Activated naive CD8-positive, alpha-beta T cell treated with anti-CD3 and anti-CD28 coated beads for 36 hours (primary cell): ENCODE measurements around the gene DGCR8. TPM values are rescaled to one million over a fixed set of nuclear protein-coding genes. Genes with fewer than 3 reads are reported as not detected.

Experiments
- DNase-seq: peaks from one replicate; pipeline ENCODE4 v3.0.0; 2021
- H3K27ac Mint-ChIP-seq: one replicate; pipeline ENCODE4 v1.8.0; 2022; ENCODE audit warnings: mild to moderate bottlenecking, moderate library complexity, mixed read lengths
- H3K27me3 Mint-ChIP-seq: one replicate; pipeline ENCODE4 v1.8.0; 2022; ENCODE audit warnings: mild to moderate bottlenecking, mixed read lengths
- H3K36me3 Mint-ChIP-seq: one replicate; pipeline ENCODE4 v1.8.0; 2021; ENCODE audit warnings: mild to moderate bottlenecking, mixed read lengths
- H3K4me1 Mint-ChIP-seq: one replicate; pipeline ENCODE4 v1.8.0; 2021; ENCODE audit warnings: mixed read lengths
- H3K4me3 Mint-ChIP-seq: one replicate; pipeline ENCODE4 v1.8.0; 2022; ENCODE audit warnings: mild to moderate bottlenecking, moderate library complexity, mixed read lengths
- H3K9me3 Mint-ChIP-seq: one replicate; pipeline ENCODE4 v1.8.0; 2022; ENCODE audit warnings: mixed read lengths
- total RNA-seq, 2 experiments: library from RNA; stranded (reverse); gene quantifications; one replicate each; pipeline ENCODE4 v1.2.3, GENCODE V29; 2021

DGCR8 gene
- total RNA-seq, 2 experiments from 2014 or later: 42.6 to 47.0 TPM

GRCh38 chr22:20071524-20071972, 8.5 kb upstream of the DGCR8 start:
- no peak for DNase-seq
- Mint-ChIP-seq H3K27ac (no peak overlapping the region), H3K4me3 (no peak overlapping the region), H3K9me3 (no peaks in the 10 kb centered on the region), H3K27me3 (no peaks in the 10 kb centered on the region), H3K4me1 (no peaks in the 10 kb centered on the region), H3K36me3 (no peaks in the 10 kb centered on the region)

GRCh38 chr22:20076627-20077172, 3.3 kb upstream of the DGCR8 start:
- no peaks in the 10 kb centered on the region for H3K9me3 Mint-ChIP-seq
- no peak for DNase-seq
- peaks cover 9% of the 10 kb centered on the region for H3K36me3 Mint-ChIP-seq
- H3K27ac Mint-ChIP-seq: no peak overlapping the region
- no peaks in the 10 kb centered on the region for H3K27me3 Mint-ChIP-seq
- H3K4me1 Mint-ChIP-seq: peaks cover 9% of the 10 kb centered on the region
- no peak overlapping the region for H3K4me3 Mint-ChIP-seq

GRCh38 chr22:20080445-20080775, 369 bp downstream of the DGCR8 start:
- no peaks in the 10 kb centered on the region for H3K27me3 Mint-ChIP-seq
- peak; percentile 81 for DNase-seq
- no peaks in the 10 kb centered on the region for H3K9me3 Mint-ChIP-seq
- H3K4me3 Mint-ChIP-seq: peak overlapping the region; percentile 91
- H3K36me3 Mint-ChIP-seq: peaks cover 17% of the 10 kb centered on the region
- H3K4me1 Mint-ChIP-seq: peaks cover 36% of the 10 kb centered on the region
- H3K27ac Mint-ChIP-seq: peak overlapping the region; percentile 83

GRCh38 chr22:20080776-20081654, 974 bp downstream of the DGCR8 start:
- H3K9me3 Mint-ChIP-seq: no peaks in the 10 kb centered on the region
- H3K36me3 Mint-ChIP-seq: peaks cover 18% of the 10 kb centered on the region
- peak; percentile 27 for DNase-seq
- H3K27me3 Mint-ChIP-seq: no peaks in the 10 kb centered on the region
- H3K27ac Mint-ChIP-seq: peak overlapping the region; percentile 83
- peaks cover 36% of the 10 kb centered on the region for H3K4me1 Mint-ChIP-seq
- H3K4me3 Mint-ChIP-seq: peak overlapping the region; percentile 91

- DNase-seq: no peak
- Mint-ChIP-seq H3K27ac (peak overlapping the region; percentile 52), H3K9me3 (no peaks in the 10 kb centered on the region), H3K4me1 (peaks cover 41% of the 10 kb centered on the region), H3K27me3 (no peaks in the 10 kb centered on the region), H3K36me3 (peaks cover 37% of the 10 kb centered on the region), H3K4me3 (peak overlapping the region; percentile 42)
Observed at GRCh38 chr22:20083157-20083890, 3.3 kb downstream of the DGCR8 start.

GRCh38 chr22:20083891-20084546, 4.0 kb downstream of the DGCR8 start:
- Mint-ChIP-seq H3K36me3 (peaks cover 38% of the 10 kb centered on the region), H3K9me3 (no peaks in the 10 kb centered on the region), H3K4me3 (peak overlapping the region; percentile 3), H3K27ac (peak overlapping the region; percentile 44), H3K4me1 (peaks cover 41% of the 10 kb centered on the region), H3K27me3 (no peaks in the 10 kb centered on the region)
- no peak for DNase-seq

- H3K4me1 Mint-ChIP-seq: peaks cover 41% of the 10 kb centered on the region
- no peaks in the 10 kb centered on the region for H3K9me3 Mint-ChIP-seq
- no peaks in the 10 kb centered on the region for H3K27me3 Mint-ChIP-seq
- no peak overlapping the region for H3K27ac Mint-ChIP-seq
- H3K4me3 Mint-ChIP-seq: no peak overlapping the region
- peaks cover 46% of the 10 kb centered on the region for H3K36me3 Mint-ChIP-seq
- DNase-seq: peak; percentile 31
Observed at GRCh38 chr22:20084547-20085413, 4.7 kb downstream of the DGCR8 start.

GRCh38 chr22:20085651-20086050, 5.6 kb downstream of the DGCR8 start:
- H3K4me1 Mint-ChIP-seq: peaks cover 44% of the 10 kb centered on the region
- no peak for DNase-seq
- H3K27ac Mint-ChIP-seq: no peak overlapping the region
- no peak overlapping the region for H3K4me3 Mint-ChIP-seq
- H3K27me3 Mint-ChIP-seq: no peaks in the 10 kb centered on the region
- H3K9me3 Mint-ChIP-seq: no peaks in the 10 kb centered on the region
- H3K36me3 Mint-ChIP-seq: peaks cover 52% of the 10 kb centered on the region

GRCh38 chr22:20086101-20086599, 6.1 kb downstream of the DGCR8 start:
- Mint-ChIP-seq H3K27me3 (no peaks in the 10 kb centered on the region), H3K36me3 (peaks cover 50% of the 10 kb centered on the region), H3K4me3 (no peak overlapping the region), H3K4me1 (peaks cover 43% of the 10 kb centered on the region), H3K27ac (no peak overlapping the region), H3K9me3 (no peaks in the 10 kb centered on the region)
- no peak for DNase-seq

- H3K27ac Mint-ChIP-seq: no peak overlapping the region
- H3K4me1 Mint-ChIP-seq: peaks cover 43% of the 10 kb centered on the region
- no peak overlapping the region for H3K4me3 Mint-ChIP-seq
- peaks cover 52% of the 10 kb centered on the region for H3K36me3 Mint-ChIP-seq
- no peaks in the 10 kb centered on the region for H3K27me3 Mint-ChIP-seq
- no peak for DNase-seq
- H3K9me3 Mint-ChIP-seq: no peaks in the 10 kb centered on the region
Observed at GRCh38 chr22:20086763-20087162, 6.7 kb downstream of the DGCR8 start.

- Mint-ChIP-seq H3K27me3 (no peaks in the 10 kb centered on the region), H3K4me1 (peaks cover 44% of the 10 kb centered on the region), H3K27ac (peak overlapping the region; percentile 2), H3K9me3 (no peaks in the 10 kb centered on the region), H3K4me3 (no peak overlapping the region), H3K36me3 (peaks cover 55% of the 10 kb centered on the region)
- DNase-seq: no peak
Observed at GRCh38 chr22:20087319-20088262, 7.5 kb downstream of the DGCR8 start.

- no peak for DNase-seq
- Mint-ChIP-seq H3K9me3 (no peaks in the 10 kb centered on the region), H3K4me3 (no peak overlapping the region), H3K4me1 (peaks cover 38% of the 10 kb centered on the region), H3K36me3 (peaks cover 57% of the 10 kb centered on the region), H3K27ac (no peak overlapping the region), H3K27me3 (no peaks in the 10 kb centered on the region)
Observed at GRCh38 chr22:20088263-20088648, 8.2 kb downstream of the DGCR8 start.

GRCh38 chr22:20089226-20089976, 9.4 kb downstream of the DGCR8 start:
- no peaks in the 10 kb centered on the region for H3K27me3 Mint-ChIP-seq

More at GRCh38 chr22:20089226-20089976, 9.4 kb downstream of the DGCR8 start:
- no peak for DNase-seq
- Mint-ChIP-seq H3K4me1 (peaks cover 36% of the 10 kb centered on the region), H3K27ac (peak overlapping the region; percentile 40), H3K4me3 (no peak overlapping the region), H3K9me3 (no peaks in the 10 kb centered on the region), H3K36me3 (peaks cover 58% of the 10 kb centered on the region)
